GM12801 (cell line): Measurements from ENCODE around the gene BCKDHA.

ENCODE experiments used
- CTCF ChIP-seq: IDR thresholded peaks from one replicate; pipeline ENCODE4 v1.5.1; 2011; ENCODE audit warnings: control low read depth; ENCODE audit not compliant: insufficient read length; ENCODE audit errors: extremely low read depth

BCKDHA gene

GRCh38 chr19:41372501-41372900 is 25.1 kb upstream of the BCKDHA start:
- TF ChIP-seq CTCF, result no peak

- TF ChIP-seq CTCF, result no peak
These were observed 23.6 kb upstream of the BCKDHA start for GRCh38 chr19:41373993-41374392.

- TF ChIP-seq CTCF, result no peak
These were observed 21.2 kb upstream of the BCKDHA start, which contains the start of gene TMEM91 for GRCh38 chr19:41376241-41376997. TMEM91 (plus strand) TSS chr19:41376533; CDS start chr19:41378310, 1,777 bp downstream.

GRCh38 chr19:41376998-41377365 is 20.6 kb upstream of the BCKDHA start:
- TF ChIP-seq CTCF, result no peak

- no peak for TF ChIP-seq CTCF
These were observed 19.5 kb upstream of the BCKDHA start for GRCh38 chr19:41377977-41378709.

- TF ChIP-seq CTCF, result no peak
These were observed 13.3 kb upstream of the BCKDHA start for GRCh38 chr19:41384351-41384750.

- no peak for TF ChIP-seq CTCF
These were observed 11.2 kb upstream of the BCKDHA start for GRCh38 chr19:41386442-41386841.
